Panc1 (cell line): ENCODE data around the gene MCM3AP.

ENCODE experiments used
- CTCF ChIP-seq: fragments of 450-650 bp; IDR thresholded peaks from 2 replicates; pipeline ENCODE4 v1.5.1; 2017; ENCODE audit warnings: mild to moderate bottlenecking
- POLR2AphosphoS5 ChIP-seq: IDR thresholded peaks from 2 replicates; pipeline ENCODE4 v1.6.1; 2012; ENCODE audit warnings: mild to moderate bottlenecking, low read depth, low read length, moderate library complexity
- SIN3A ChIP-seq: IDR thresholded peaks from 2 replicates; pipeline ENCODE4 v1.6.1; 2012; ENCODE audit warnings: low read depth, mild to moderate bottlenecking, low read length, moderate library complexity, borderline replicate concordance; ENCODE audit not compliant: insufficient read depth

- TF ChIP-seq CTCF (no peak), POLR2AphosphoS5 (no peak), SIN3A (no peak)
These were observed 33.0 kb upstream of the MCM3AP start for GRCh38 chr21:46318464-46318845.
